A549 (cell line): ENCODE results near the gene OR4K2.

ENCODE experiments used
- CHD2 ChIP-seq: fragments of 150-350 bp; IDR thresholded peaks from 2 replicates; pipeline ENCODE4 v1.6.1; 2014; ENCODE audit warnings: low read length; ENCODE audit not compliant: partially characterized antibody
- ESRRA ChIP-seq: fragments of 150-350 bp; IDR thresholded peaks from 2 replicates; pipeline ENCODE4 v1.6.1; 2014; ENCODE audit warnings: mild to moderate bottlenecking, low read length, borderline replicate concordance
- MAFK ChIP-seq: fragments of 450-650 bp; IDR thresholded peaks from 2 replicates; pipeline ENCODE4 v1.6.1; 2014; ENCODE audit not compliant: partially characterized antibody
- POLR2A ChIP-seq: IDR thresholded peaks from 2 replicates; pipeline ENCODE4 v1.6.1; 2012; ENCODE audit warnings: mild to moderate bottlenecking, low read length
- POLR2AphosphoS2 ChIP-seq: conservative IDR thresholded peaks from 2 replicates; pipeline ENCODE4 v1.6.1; 2012; ENCODE audit warnings: low read length, improper control_type of control experiment, inconsistent platforms
- SREBF2 ChIP-seq: fragments of 450-650 bp; IDR thresholded peaks from 2 replicates; pipeline ENCODE4 v1.6.1; 2014; ENCODE audit warnings: mild to moderate bottlenecking, moderate library complexity
- TF ChIP-seq, protein P1 (sequence below): fragments of >200 bp; sonication (Bioruptor Twin); formaldehyde crosslinking; IDR thresholded peaks from 3 replicates; pipeline ENCODE4 v1.5.1; 2016

DNA sequence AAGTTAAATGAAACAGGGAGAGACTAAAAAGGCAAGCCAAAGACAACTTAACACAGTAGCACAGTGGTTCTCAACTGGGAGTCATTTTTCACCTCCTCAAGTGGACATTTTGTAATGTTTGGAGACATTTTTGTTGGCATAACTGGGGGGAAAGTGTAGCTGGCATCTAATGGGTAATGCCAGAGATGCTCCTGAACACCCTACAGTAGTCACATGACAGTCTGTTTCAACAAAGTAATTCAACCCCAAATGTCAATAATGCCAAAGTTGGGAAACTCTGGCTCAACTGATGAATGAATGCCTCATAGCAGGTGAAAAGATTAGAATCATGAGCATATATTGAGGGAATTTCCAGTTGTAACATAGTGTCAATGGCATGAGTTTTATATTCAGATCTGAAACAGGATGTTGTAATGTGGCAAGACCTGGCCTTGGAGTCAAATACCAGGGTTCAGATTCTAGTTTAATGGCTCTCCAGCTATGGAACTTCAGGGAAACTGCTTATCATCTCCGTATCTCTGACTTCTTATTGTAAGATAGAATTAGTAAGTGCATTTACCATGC, 43.1 kb downstream of the OR4K2 start:
- TF ChIP-seq POLR2A = no peak
- no peak for TF ChIP-seq SREBF2
- no peak for TF ChIP-seq MAFK
- TF ChIP-seq POLR2AphosphoS2 = no peak
- TF ChIP-seq, protein P1, sequence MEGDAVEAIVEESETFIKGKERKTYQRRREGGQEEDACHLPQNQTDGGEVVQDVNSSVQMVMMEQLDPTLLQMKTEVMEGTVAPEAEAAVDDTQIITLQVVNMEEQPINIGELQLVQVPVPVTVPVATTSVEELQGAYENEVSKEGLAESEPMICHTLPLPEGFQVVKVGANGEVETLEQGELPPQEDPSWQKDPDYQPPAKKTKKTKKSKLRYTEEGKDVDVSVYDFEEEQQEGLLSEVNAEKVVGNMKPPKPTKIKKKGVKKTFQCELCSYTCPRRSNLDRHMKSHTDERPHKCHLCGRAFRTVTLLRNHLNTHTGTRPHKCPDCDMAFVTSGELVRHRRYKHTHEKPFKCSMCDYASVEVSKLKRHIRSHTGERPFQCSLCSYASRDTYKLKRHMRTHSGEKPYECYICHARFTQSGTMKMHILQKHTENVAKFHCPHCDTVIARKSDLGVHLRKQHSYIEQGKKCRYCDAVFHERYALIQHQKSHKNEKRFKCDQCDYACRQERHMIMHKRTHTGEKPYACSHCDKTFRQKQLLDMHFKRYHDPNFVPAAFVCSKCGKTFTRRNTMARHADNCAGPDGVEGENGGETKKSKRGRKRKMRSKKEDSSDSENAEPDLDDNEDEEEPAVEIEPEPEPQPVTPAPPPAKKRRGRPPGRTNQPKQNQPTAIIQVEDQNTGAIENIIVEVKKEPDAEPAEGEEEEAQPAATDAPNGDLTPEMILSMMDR = no peak
- TF ChIP-seq CHD2 = no peak
- no peak for TF ChIP-seq ESRRA
